SK-N-SH treated with all-trans-retinoic acid at 6 μM for 48 hours (cell line): ENCODE measurements around the gene EPHB2.

Source experiments
- ATAC-seq: fragments of 200-7000 bp; cut with Tn5 transposase; 3 replicates; pipeline ENCODE4 v1.9.1; 2020; ENCODE audit warnings: mild to moderate bottlenecking, moderate library complexity
- ARNTL ChIP-seq: fragments of 450-650 bp; formaldehyde crosslinking; IDR thresholded peaks from 2 replicates; pipeline ENCODE4 v1.5.0; 2020; ENCODE audit warnings: low read depth, mild to moderate bottlenecking, moderate library complexity, borderline replicate concordance
- BACH2 ChIP-seq: fragments of 250-450 bp; sonication (Bioruptor Pico); IDR thresholded peaks from 2 replicates; pipeline ENCODE4 v1.9.0; 2021; ENCODE audit warnings: mild to moderate bottlenecking, borderline replicate concordance
- CSRNP3 ChIP-seq: fragments of 250-450 bp; sonication (Bioruptor Pico); IDR thresholded peaks from 2 replicates; pipeline ENCODE4 v1.5.1; 2021; ENCODE audit warnings: mild to moderate bottlenecking, moderate library complexity
- ESRRG ChIP-seq: fragments of 250-450 bp; sonication (Bioruptor Pico); IDR thresholded peaks from 2 replicates; pipeline ENCODE4 v1.6.1; 2021; ENCODE audit warnings: mild to moderate bottlenecking
- GLIS3 ChIP-seq: fragments of 250-450 bp; sonication (Bioruptor Pico); IDR thresholded peaks from 2 replicates; pipeline ENCODE4 v1.5.0; 2020; ENCODE audit warnings: mild to moderate bottlenecking, moderate library complexity
- OSR1 ChIP-seq: fragments of 250-450 bp; sonication (Bioruptor Pico); IDR thresholded peaks from 2 replicates; pipeline ENCODE4 v1.8.0; 2022; ENCODE audit warnings: moderate library complexity, mild to moderate bottlenecking, inconsistent platforms
- POU6F1 ChIP-seq: fragments of 250-450 bp; sonication (Bioruptor Pico); IDR thresholded peaks from 2 replicates; pipeline ENCODE4 v1.8.0; 2021; ENCODE audit warnings: low read depth, mild to moderate bottlenecking, moderate library complexity, borderline replicate concordance
- RARB ChIP-seq: fragments of 250-450 bp; sonication (Bioruptor Pico); IDR thresholded peaks from 2 replicates; pipeline ENCODE4 v1.8.0; 2021; ENCODE audit warnings: mild to moderate bottlenecking, moderate library complexity
- SNAI2 ChIP-seq: fragments of 250-450 bp; sonication (Bioruptor Pico); IDR thresholded peaks from 2 replicates; pipeline ENCODE4 v1.5.0; 2020; ENCODE audit warnings: mild to moderate bottlenecking, moderate library complexity
- TCF4 ChIP-seq: fragments of 250-450 bp; sonication (Bioruptor Pico); IDR thresholded peaks from 2 replicates; pipeline ENCODE4 v1.8.0; 2021; ENCODE audit warnings: mild to moderate bottlenecking, moderate library complexity, borderline replicate concordance
- TOX ChIP-seq: fragments of 250-450 bp; sonication (Bioruptor Pico); IDR thresholded peaks from 2 replicates; pipeline ENCODE4 v1.8.0; 2021; ENCODE audit warnings: mild to moderate bottlenecking, moderate library complexity, borderline replicate concordance
- ZC3H10 ChIP-seq: fragments of 250-450 bp; sonication (Bioruptor Pico); IDR thresholded peaks from 2 replicates; pipeline ENCODE4 v1.5.1; 2021; ENCODE audit warnings: mild to moderate bottlenecking, moderate library complexity
- ZFP3 ChIP-seq: fragments of 250-450 bp; sonication (Bioruptor Pico); IDR thresholded peaks from 2 replicates; pipeline ENCODE4 v1.5.0; 2020; ENCODE audit warnings: mild to moderate bottlenecking, moderate library complexity
- ZNF565 ChIP-seq: fragments of 450-650 bp; formaldehyde crosslinking; conservative IDR thresholded peaks from 2 replicates; pipeline ENCODE4 v1.5.0; 2020; ENCODE audit warnings: low read depth, mild to moderate bottlenecking, moderate library complexity
- ZNF70 ChIP-seq: fragments of 450-650 bp; formaldehyde crosslinking; IDR thresholded peaks from 2 replicates; pipeline ENCODE4 v1.5.0; 2020; ENCODE audit warnings: mild to moderate bottlenecking, moderate library complexity
- ZNF8 ChIP-seq: fragments of 450-650 bp; formaldehyde crosslinking; IDR thresholded peaks from 2 replicates; pipeline ENCODE4 v1.5.0; 2020; ENCODE audit warnings: mild to moderate bottlenecking, moderate library complexity
- TF ChIP-seq, protein P1 (sequence below): fragments of 250-450 bp; sonication (Bioruptor Pico); IDR thresholded peaks from 2 replicates; pipeline ENCODE4 v1.5.0; 2020; ENCODE audit warnings: mild to moderate bottlenecking, moderate library complexity
- TF ChIP-seq, protein P2 (sequence below): fragments of 250-450 bp; sonication (Bioruptor Pico); IDR thresholded peaks from 2 replicates; pipeline ENCODE4 v1.8.0; 2020; ENCODE audit warnings: mild to moderate bottlenecking, moderate library complexity, borderline replicate concordance

EPHB2 gene

DNA sequence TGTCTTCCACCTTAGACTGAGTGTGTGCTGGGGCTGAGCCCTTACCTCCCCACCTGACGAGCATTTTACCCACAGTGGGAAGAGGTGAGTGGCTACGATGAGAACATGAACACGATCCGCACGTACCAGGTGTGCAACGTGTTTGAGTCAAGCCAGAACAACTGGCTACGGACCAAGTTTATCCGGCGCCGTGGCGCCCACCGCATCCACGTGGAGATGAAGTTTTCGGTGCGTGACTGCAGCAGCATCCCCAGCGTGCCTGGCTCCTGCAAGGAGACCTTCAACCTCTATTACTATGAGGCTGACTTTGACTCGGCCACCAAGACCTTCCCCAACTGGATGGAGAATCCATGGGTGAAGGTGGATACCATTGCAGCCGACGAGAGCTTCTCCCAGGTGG is 73.7 kb downstream of the EPHB2 start:
- TF ChIP-seq CSRNP3 (CRISPR knock-in tag) = no peak
- TF ChIP-seq ZNF8 (CRISPR knock-in tag) = no peak
- TF ChIP-seq ZC3H10 (CRISPR knock-in tag) = no peak
- no peak for TF ChIP-seq TOX (CRISPR knock-in tag)
- TF ChIP-seq OSR1 (CRISPR knock-in tag) = no peak
- no peak for TF ChIP-seq ZFP3 (CRISPR knock-in tag)
- no peak for TF ChIP-seq ZNF70 (CRISPR knock-in tag)
- TF ChIP-seq GLIS3 = no peak
- no peak for ATAC-seq

DNA sequence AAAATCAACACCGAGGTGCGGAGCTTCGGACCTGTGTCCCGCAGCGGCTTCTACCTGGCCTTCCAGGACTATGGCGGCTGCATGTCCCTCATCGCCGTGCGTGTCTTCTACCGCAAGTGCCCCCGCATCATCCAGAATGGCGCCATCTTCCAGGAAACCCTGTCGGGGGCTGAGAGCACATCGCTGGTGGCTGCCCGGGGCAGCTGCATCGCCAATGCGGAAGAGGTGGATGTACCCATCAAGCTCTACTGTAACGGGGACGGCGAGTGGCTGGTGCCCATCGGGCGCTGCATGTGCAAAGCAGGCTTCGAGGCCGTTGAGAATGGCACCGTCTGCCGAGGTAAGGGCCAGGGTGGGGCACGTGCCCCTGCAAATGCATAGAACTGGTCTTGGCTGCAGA is 74.1 kb downstream of the EPHB2 start:
- TF ChIP-seq RARB (CRISPR knock-in tag) (no peak), CSRNP3 (CRISPR knock-in tag) (no peak), ZNF70 (CRISPR knock-in tag) (no peak), ZNF8 (CRISPR knock-in tag) (no peak), TOX (CRISPR knock-in tag) (no peak)
- TF ChIP-seq, protein P1, sequence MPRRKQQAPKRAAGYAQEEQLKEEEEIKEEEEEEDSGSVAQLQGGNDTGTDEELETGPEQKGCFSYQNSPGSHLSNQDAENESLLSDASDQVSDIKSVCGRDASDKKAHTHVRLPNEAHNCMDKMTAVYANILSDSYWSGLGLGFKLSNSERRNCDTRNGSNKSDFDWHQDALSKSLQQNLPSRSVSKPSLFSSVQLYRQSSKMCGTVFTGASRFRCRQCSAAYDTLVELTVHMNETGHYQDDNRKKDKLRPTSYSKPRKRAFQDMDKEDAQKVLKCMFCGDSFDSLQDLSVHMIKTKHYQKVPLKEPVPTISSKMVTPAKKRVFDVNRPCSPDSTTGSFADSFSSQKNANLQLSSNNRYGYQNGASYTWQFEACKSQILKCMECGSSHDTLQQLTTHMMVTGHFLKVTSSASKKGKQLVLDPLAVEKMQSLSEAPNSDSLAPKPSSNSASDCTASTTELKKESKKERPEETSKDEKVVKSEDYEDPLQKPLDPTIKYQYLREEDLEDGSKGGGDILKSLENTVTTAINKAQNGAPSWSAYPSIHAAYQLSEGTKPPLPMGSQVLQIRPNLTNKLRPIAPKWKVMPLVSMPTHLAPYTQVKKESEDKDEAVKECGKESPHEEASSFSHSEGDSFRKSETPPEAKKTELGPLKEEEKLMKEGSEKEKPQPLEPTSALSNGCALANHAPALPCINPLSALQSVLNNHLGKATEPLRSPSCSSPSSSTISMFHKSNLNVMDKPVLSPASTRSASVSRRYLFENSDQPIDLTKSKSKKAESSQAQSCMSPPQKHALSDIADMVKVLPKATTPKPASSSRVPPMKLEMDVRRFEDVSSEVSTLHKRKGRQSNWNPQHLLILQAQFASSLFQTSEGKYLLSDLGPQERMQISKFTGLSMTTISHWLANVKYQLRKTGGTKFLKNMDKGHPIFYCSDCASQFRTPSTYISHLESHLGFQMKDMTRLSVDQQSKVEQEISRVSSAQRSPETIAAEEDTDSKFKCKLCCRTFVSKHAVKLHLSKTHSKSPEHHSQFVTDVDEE = no peak
- no peak for ATAC-seq

DNA sequence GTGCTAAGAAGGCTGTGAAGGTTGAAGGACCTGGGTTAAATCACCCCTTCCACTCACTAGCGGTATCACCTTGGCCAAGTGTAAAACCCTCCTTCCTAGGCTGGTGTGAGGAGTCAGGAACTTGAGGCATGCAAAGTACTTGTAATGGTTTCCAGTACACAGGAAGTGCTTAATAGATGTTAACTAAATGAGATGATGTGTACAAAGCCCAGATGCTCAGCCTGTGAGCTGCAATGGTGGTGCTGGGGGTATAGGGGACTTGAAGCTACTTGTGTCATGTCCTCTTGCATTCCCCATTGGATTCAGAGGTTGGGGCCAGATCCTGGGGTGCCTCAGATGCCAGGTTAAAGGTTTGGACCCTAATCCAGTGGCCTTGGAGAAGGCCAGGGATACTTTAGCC is 75.5 kb downstream of the EPHB2 start:
- TF ChIP-seq, protein P1 = no peak
- TF ChIP-seq, all 23 proteins: peak for 0
- ATAC-seq = no peak

DNA sequence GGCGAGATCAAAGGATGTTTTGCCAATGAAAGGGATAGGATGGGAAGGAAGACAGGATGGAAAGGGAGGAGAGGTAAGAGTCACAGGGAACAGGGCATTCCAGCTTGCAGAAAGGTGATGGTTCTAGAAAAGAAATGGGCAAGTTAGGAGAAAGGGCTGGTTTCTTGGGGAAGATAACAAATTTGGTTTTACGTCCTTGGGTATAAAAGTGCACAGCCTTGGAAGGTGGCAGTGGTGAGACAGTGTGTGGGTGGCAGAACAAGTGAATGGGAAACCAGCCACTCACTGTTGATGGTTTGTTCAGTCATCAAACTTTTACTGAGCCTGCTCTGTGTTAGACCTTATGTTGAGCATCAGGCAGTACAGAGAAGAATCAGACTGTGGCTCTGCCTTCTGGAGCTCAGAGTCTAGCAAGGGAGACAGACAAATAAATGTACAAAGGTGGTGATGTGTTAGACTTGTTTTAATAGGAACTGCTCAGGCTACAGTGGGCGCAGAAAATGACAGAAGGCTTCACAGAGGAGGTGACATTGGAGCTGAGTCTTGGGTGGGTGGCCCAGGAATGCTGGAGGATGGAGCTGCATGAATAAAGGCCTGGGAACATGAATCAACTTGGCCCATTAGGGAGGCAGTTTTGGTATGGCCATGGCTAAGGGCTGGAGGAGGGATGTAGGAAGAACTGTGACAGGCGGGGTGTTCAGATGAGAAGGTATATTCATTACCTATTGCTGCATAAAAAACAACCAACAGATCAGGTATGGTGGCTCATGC is 76.3 kb downstream of the EPHB2 start:
- no peak for TF ChIP-seq ZFP3 (CRISPR knock-in tag)
- no peak for TF ChIP-seq ZNF8 (CRISPR knock-in tag)
- no peak for TF ChIP-seq SNAI2
- no peak for TF ChIP-seq OSR1 (CRISPR knock-in tag)
- TF ChIP-seq CSRNP3 (CRISPR knock-in tag) = no peak
- no peak for TF ChIP-seq ARNTL
- no peak for TF ChIP-seq TCF4 (CRISPR knock-in tag)
- no peak for TF ChIP-seq GLIS3
- no peak for TF ChIP-seq TOX (CRISPR knock-in tag)
- no peak for TF ChIP-seq ESRRG (CRISPR knock-in tag)
- no peak for TF ChIP-seq POU6F1 (CRISPR knock-in tag)
- TF ChIP-seq ZNF70 (CRISPR knock-in tag) = no peak
- TF ChIP-seq, protein P2, sequence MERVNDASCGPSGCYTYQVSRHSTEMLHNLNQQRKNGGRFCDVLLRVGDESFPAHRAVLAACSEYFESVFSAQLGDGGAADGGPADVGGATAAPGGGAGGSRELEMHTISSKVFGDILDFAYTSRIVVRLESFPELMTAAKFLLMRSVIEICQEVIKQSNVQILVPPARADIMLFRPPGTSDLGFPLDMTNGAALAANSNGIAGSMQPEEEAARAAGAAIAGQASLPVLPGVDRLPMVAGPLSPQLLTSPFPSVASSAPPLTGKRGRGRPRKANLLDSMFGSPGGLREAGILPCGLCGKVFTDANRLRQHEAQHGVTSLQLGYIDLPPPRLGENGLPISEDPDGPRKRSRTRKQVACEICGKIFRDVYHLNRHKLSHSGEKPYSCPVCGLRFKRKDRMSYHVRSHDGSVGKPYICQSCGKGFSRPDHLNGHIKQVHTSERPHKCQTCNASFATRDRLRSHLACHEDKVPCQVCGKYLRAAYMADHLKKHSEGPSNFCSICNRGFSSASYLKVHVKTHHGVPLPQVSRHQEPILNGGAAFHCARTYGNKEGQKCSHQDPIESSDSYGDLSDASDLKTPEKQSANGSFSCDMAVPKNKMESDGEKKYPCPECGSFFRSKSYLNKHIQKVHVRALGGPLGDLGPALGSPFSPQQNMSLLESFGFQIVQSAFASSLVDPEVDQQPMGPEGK (CRISPR knock-in tag) = no peak
- TF ChIP-seq ZC3H10 (CRISPR knock-in tag) = no peak
- TF ChIP-seq BACH2 (CRISPR knock-in tag) = no peak
- TF ChIP-seq ZNF565 (CRISPR knock-in tag) = no peak
- TF ChIP-seq RARB (CRISPR knock-in tag) = no peak

More for the DNA sequence above, 76.3 kb downstream of the EPHB2 start:
- ATAC-seq = no peak
